ENCODE measurements around the gene NFE2L2.

NFE2L2 gene

DNA sequence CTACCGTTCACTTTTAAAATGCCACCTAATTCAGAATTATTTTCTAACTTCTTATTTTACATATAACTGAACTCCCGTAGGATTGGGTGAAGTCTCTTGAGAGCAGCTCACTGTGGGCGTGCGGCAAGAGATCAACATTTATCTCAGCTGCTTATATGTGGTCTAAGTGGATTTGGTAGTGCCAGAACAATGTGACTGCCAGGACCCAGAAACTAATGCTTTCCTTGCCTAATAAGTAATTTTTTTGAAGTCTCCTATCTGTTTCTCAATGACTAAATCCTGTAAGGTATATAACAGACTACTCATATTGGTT lies 11.2 kb upstream of the NFE2L2 start:
- H3K79me2 ChIP-seq (ENCODE audit: insufficient read depth, low read length): no peaks in the 10 kb centered on the region
- TF ChIP-seq EZH2 (IDR thresholded peaks at IDR 0.05; ENCODE audit: borderline replicate concordance, low read length) (no peak), CTCF (IDR thresholded peaks at IDR 0.05; ENCODE audit: low read length) (no peak)
- H3K9me2 ChIP-seq (ENCODE audit: low read depth, low read length): no peaks in the 10 kb centered on the region
- no peaks in the 10 kb centered on the region for H4K20me1 ChIP-seq (ENCODE audit: insufficient read depth, low read length)
- no peak overlapping the region for H2AFZ ChIP-seq (ENCODE audit: low read length)
- no peaks in the 10 kb centered on the region for H3K27me3 ChIP-seq (ENCODE audit: insufficient read depth, low read length)
- H3F3A ChIP-seq (ENCODE audit: insufficient read depth, low read length): no peaks in the 10 kb centered on the region
- H3K4me3 ChIP-seq (ENCODE audit: low read depth, low read length, poor library complexity, severe bottlenecking): no peak overlapping the region
- no peak overlapping the region for H3K27ac ChIP-seq (ENCODE audit: low read depth, low read length, poor library complexity, severe bottlenecking)
- no peaks in the 10 kb centered on the region for H3K9me3 ChIP-seq (ENCODE audit: low read length)
- H3K4me2 ChIP-seq (ENCODE audit: low read length): no peak overlapping the region; the same call in 1 of the 2 replicates
- H3K4me1 ChIP-seq (ENCODE audit: insufficient read depth, low read length, severe bottlenecking): peaks cover 53% of the 10 kb centered on the region
- no peaks in the 10 kb centered on the region for H3K36me3 ChIP-seq (ENCODE audit: insufficient read depth, low read length)
- no peak overlapping the region for H3K9ac ChIP-seq (ENCODE audit: low read length)

DNA sequence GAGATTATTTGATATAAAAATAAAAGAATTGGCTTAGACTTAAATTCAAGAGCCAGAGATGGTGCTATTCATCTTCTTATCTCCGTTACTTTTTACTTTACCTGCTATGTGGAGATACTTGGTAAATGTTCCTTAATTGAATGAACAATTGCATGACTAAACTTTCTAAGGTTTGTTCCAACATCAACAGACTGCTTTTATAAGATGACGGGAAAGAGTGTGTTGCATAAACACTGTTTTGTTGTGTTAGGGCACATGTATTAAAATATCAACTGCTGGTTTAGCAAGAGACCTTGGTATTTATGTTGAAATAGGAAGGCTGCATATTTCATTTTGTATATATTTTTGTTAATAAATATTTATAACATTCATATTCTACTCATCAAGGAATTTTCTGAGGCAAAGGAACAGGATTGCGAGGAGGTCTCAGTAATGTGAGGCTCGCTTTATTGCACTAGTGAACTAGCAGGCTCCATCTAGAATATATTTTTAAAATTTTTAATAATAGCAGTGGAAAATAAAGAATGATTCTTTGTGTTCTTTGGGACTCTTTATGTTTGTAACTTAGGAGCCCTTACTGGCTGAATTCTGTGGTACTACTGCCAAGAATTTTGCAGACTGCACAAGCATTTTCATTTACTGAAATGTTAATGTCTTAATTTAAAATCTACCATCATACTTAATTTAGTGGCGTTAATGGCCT lies 10.7 kb upstream of the NFE2L2 start:
- Histone ChIP-seq H3K4me2 (ENCODE audit: low read length) (peak overlapping the region; percentile 36), H4K20me1 (ENCODE audit: insufficient read depth, low read length) (no peaks in the 10 kb centered on the region), H3K4me1 (ENCODE audit: insufficient read depth, low read length, severe bottlenecking) (peaks cover 53% of the 10 kb centered on the region), H3K36me3 (ENCODE audit: insufficient read depth, low read length) (no peaks in the 10 kb centered on the region), H3F3A (ENCODE audit: insufficient read depth, low read length) (no peaks in the 10 kb centered on the region), H3K27me3 (ENCODE audit: insufficient read depth, low read length) (no peaks in the 10 kb centered on the region), H3K9me3 (ENCODE audit: low read length) (no peaks in the 10 kb centered on the region), H3K79me2 (ENCODE audit: insufficient read depth, low read length) (no peaks in the 10 kb centered on the region), H3K27ac (ENCODE audit: low read depth, low read length, poor library complexity, severe bottlenecking) (peak overlapping the region; percentile 43), H3K9ac (ENCODE audit: low read length) (no peak overlapping the region), H3K4me3 (ENCODE audit: low read depth, low read length, poor library complexity, severe bottlenecking) (no peak overlapping the region), H3K9me2 (ENCODE audit: low read depth, low read length) (no peaks in the 10 kb centered on the region), H2AFZ (ENCODE audit: low read length) (no peak overlapping the region)
- TF ChIP-seq CTCF (IDR thresholded peaks at IDR 0.05; ENCODE audit: low read length): no peak
- TF ChIP-seq EZH2 (IDR thresholded peaks at IDR 0.05; ENCODE audit: borderline replicate concordance, low read length): no peak

DNA sequence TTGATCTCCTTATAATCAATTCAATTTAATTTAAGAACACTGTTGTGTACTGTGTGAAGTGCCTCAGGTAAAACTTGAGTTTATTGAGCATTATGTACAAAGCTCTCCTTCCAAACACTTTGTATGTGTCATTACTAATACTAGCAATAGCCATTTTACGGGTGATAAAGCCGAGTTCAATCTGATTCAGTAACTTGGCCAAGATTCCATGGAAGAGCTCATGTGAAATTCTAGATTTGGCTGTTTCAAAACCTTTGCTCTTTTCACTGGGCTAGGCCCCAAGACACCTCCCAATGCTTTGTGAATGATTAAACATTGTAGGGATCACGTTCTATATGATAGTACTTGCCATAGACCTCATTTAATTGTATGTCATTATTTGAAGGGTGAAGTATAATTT lies 8.9 kb upstream of the NFE2L2 start:
- no peaks in the 10 kb centered on the region for H3K27me3 ChIP-seq (ENCODE audit: insufficient read depth, low read length)
- no peaks in the 10 kb centered on the region for H3K36me3 ChIP-seq (ENCODE audit: insufficient read depth, low read length)
- TF ChIP-seq EZH2 (IDR thresholded peaks at IDR 0.05; ENCODE audit: borderline replicate concordance, low read length): no peak
- H3K27ac ChIP-seq (ENCODE audit: low read depth, low read length, poor library complexity, severe bottlenecking): peak overlapping the region; percentile 47
- peak overlapping the region; percentile 66; the same call in 1 of the 2 replicates for H2AFZ ChIP-seq (ENCODE audit: low read length)
- no peak overlapping the region for H3K9ac ChIP-seq (ENCODE audit: low read length)
- H3K79me2 ChIP-seq (ENCODE audit: insufficient read depth, low read length): no peaks in the 10 kb centered on the region
- H3K9me2 ChIP-seq (ENCODE audit: low read depth, low read length): no peaks in the 10 kb centered on the region
- H3F3A ChIP-seq (ENCODE audit: insufficient read depth, low read length): no peaks in the 10 kb centered on the region
- H3K4me1 ChIP-seq (ENCODE audit: insufficient read depth, low read length, severe bottlenecking): peaks cover 53% of the 10 kb centered on the region
- no peak overlapping the region for H3K4me3 ChIP-seq (ENCODE audit: low read depth, low read length, poor library complexity, severe bottlenecking)
- no peaks in the 10 kb centered on the region for H3K9me3 ChIP-seq (ENCODE audit: low read length)
- H3K4me2 ChIP-seq (ENCODE audit: low read length): peak overlapping the region; percentile 21
- H4K20me1 ChIP-seq (ENCODE audit: insufficient read depth, low read length): no peaks in the 10 kb centered on the region

DNA sequence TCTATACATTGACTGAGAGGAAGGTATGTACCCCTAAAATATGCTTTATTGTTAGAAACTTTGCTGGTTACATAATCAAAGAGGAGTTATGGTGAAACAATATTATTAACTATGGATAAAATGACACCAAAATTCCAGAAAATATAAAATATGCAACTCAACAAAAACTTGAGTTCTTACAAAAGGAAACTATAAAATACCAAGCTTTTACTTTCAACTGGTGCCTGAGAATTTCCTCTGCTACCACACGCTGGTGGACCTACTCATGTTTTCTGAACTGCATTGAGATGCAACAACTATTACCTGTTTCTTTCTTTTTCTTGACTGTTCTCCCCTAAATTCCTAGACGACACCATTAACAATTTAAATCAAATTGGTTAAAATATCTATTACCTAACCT lies 8.2 kb upstream of the NFE2L2 start:
- no peaks in the 10 kb centered on the region for H3F3A ChIP-seq (ENCODE audit: insufficient read depth, low read length)
- no peaks in the 10 kb centered on the region for H3K9me2 ChIP-seq (ENCODE audit: low read depth, low read length)
- no peaks in the 10 kb centered on the region for H3K27me3 ChIP-seq (ENCODE audit: insufficient read depth, low read length)
- no peaks in the 10 kb centered on the region for H3K9me3 ChIP-seq (ENCODE audit: low read length)
- no peaks in the 10 kb centered on the region for H3K79me2 ChIP-seq (ENCODE audit: insufficient read depth, low read length)
- TF ChIP-seq EZH2 (IDR thresholded peaks at IDR 0.05; ENCODE audit: borderline replicate concordance, low read length): no peak
- H3K9ac ChIP-seq (ENCODE audit: low read length): no peak overlapping the region
- H3K4me3 ChIP-seq (ENCODE audit: low read depth, low read length, poor library complexity, severe bottlenecking): no peak overlapping the region
- H3K4me1 ChIP-seq (ENCODE audit: insufficient read depth, low read length, severe bottlenecking): peaks cover 53% of the 10 kb centered on the region
- peak overlapping the region; percentile 47 for H3K27ac ChIP-seq (ENCODE audit: low read depth, low read length, poor library complexity, severe bottlenecking)
- peak overlapping the region; percentile 4 for H2AFZ ChIP-seq (ENCODE audit: low read length)
- H3K36me3 ChIP-seq (ENCODE audit: insufficient read depth, low read length): no peaks in the 10 kb centered on the region
- no peaks in the 10 kb centered on the region for H4K20me1 ChIP-seq (ENCODE audit: insufficient read depth, low read length)
- peak overlapping the region; percentile 32; the same call in 1 of the 2 replicates for H3K4me2 ChIP-seq (ENCODE audit: low read length)

Measured in OCI-LY1 (cell line).